ENCODE measurements around the gene RXFP1.

The RXFP1 gene

DNA sequence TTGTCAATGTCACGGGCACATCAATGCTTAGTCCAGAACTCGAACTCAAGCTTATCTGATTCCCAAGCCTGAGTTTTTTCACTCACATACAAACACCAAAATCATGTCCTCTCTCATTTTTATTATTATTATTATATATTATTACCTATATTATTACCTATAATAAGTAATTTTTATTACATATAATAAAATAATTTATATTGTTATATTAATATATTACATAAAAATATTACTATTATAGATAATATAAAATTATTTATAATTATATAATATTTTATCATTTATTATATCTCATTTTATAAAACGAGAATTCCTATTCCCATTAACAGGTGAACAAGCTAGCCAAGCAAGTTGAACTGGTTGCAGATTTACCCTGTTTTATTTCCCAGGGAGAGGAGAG is 13.0 kb downstream of the RXFP1 start:
- no peak overlapping the region for H3K4me2 ChIP-seq (ENCODE audit: low read depth, low read length, poor library complexity, severe bottlenecking)
- H3K4me3 ChIP-seq (ENCODE audit: insufficient read depth, low read length, poor library complexity, severe bottlenecking), result no peak overlapping the region
- H3K27me3 ChIP-seq (ENCODE audit: low read length), result no peaks in the 10 kb centered on the region
- no peaks in the 10 kb centered on the region for H3K36me3 ChIP-seq (ENCODE audit: low read length)
- no peaks in the 10 kb centered on the region for H3K9me3 ChIP-seq (ENCODE audit: insufficient read depth, low read length)
- H3K79me2 ChIP-seq (ENCODE audit: insufficient read depth, low read length), result no peaks in the 10 kb centered on the region
- H4K20me1 ChIP-seq (ENCODE audit: low read depth, low read length), result no peaks in the 10 kb centered on the region
- TF ChIP-seq, protein P1, sequence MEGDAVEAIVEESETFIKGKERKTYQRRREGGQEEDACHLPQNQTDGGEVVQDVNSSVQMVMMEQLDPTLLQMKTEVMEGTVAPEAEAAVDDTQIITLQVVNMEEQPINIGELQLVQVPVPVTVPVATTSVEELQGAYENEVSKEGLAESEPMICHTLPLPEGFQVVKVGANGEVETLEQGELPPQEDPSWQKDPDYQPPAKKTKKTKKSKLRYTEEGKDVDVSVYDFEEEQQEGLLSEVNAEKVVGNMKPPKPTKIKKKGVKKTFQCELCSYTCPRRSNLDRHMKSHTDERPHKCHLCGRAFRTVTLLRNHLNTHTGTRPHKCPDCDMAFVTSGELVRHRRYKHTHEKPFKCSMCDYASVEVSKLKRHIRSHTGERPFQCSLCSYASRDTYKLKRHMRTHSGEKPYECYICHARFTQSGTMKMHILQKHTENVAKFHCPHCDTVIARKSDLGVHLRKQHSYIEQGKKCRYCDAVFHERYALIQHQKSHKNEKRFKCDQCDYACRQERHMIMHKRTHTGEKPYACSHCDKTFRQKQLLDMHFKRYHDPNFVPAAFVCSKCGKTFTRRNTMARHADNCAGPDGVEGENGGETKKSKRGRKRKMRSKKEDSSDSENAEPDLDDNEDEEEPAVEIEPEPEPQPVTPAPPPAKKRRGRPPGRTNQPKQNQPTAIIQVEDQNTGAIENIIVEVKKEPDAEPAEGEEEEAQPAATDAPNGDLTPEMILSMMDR (IDR thresholded peaks at IDR 0.05; ENCODE audit: insufficient read depth, low read length, poor library complexity, severe bottlenecking), result no peak
- TF ChIP-seq EZH2phosphoT487 (conservative IDR thresholded peaks at IDR 0.05; ENCODE audit: low read length), result no peak
- H3K9me2 ChIP-seq (replicated peaks; ENCODE audit: insufficient read depth, low read length), result no peaks in the 10 kb centered on the region
- H3F3A ChIP-seq (ENCODE audit: insufficient read depth), result no peaks in the 10 kb centered on the region
- H3K27ac ChIP-seq (ENCODE audit: low read depth, low read length), result no peak overlapping the region
- H3K9ac ChIP-seq (ENCODE audit: low read length), result no peak overlapping the region
- H2AFZ ChIP-seq (ENCODE audit: low read depth, low read length, severe bottlenecking), result no peak overlapping the region

DNA sequence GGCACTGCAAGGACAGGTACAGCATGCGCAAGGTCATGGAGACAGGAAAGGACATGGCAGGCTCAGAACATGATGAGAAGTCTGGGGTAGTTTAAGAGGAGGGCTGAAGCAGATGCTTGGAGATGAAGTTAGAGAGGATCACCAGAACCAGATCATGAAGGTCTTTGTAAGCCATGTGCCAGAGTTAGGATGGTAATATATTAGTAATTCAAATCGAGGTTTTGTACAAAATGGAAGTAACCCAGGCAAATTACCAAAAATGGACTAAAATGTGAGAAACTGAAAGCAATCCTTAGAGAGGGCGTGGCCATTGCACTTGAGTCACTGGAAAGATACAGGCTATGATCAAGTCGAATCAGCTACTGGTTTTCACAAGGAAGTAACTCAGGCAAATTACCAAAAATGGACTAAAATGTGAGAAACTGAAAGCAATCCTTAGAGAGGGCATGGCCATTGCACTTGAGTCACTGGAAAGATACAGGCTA is 13.5 kb downstream of the RXFP1 start:
- Histone ChIP-seq H3K4me3 (ENCODE audit: insufficient read depth, low read length, poor library complexity, severe bottlenecking) (no peak overlapping the region), H3K9me3 (ENCODE audit: insufficient read depth, low read length) (no peaks in the 10 kb centered on the region), H3K27ac (ENCODE audit: low read depth, low read length) (no peak overlapping the region), H3K36me3 (ENCODE audit: low read length) (no peaks in the 10 kb centered on the region), H3F3A (ENCODE audit: insufficient read depth) (no peaks in the 10 kb centered on the region), H4K20me1 (ENCODE audit: low read depth, low read length) (no peaks in the 10 kb centered on the region), H3K9ac (ENCODE audit: low read length) (no peak overlapping the region), H3K4me2 (ENCODE audit: low read depth, low read length, poor library complexity, severe bottlenecking) (no peak overlapping the region), H3K79me2 (ENCODE audit: insufficient read depth, low read length) (no peaks in the 10 kb centered on the region), H3K9me2 (replicated peaks; ENCODE audit: insufficient read depth, low read length) (no peaks in the 10 kb centered on the region), H2AFZ (ENCODE audit: low read depth, low read length, severe bottlenecking) (no peak overlapping the region), H3K27me3 (ENCODE audit: low read length) (no peaks in the 10 kb centered on the region)
- TF ChIP-seq EZH2phosphoT487 (conservative IDR thresholded peaks at IDR 0.05; ENCODE audit: low read length), result no peak
- TF ChIP-seq, protein P1 (IDR thresholded peaks at IDR 0.05; ENCODE audit: insufficient read depth, low read length, poor library complexity, severe bottlenecking), result no peak

DNA sequence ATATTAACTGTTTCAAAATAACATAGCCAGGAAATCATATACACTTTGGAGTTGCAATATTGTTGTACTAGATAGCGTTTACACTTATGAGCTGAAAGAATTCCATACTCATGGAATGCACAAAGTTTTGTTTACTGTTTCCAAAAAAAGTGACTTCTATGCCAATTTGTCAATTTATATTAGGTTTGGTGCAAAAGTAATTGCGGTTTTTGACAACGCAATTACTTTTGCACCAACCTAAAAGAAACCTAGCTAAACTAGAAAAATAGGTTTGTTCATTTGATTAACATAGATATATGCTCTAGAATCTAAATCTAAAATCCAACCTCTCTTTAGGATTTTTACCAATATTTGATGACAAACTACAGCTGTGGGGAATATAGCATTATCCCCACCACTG is 15.2 kb downstream of the RXFP1 start:
- Histone ChIP-seq H3K9ac (ENCODE audit: low read length) (no peak overlapping the region), H4K20me1 (ENCODE audit: low read depth, low read length) (no peaks in the 10 kb centered on the region), H3K27me3 (ENCODE audit: low read length) (no peaks in the 10 kb centered on the region), H3K9me2 (replicated peaks; ENCODE audit: insufficient read depth, low read length) (no peaks in the 10 kb centered on the region), H3K4me2 (ENCODE audit: low read depth, low read length, poor library complexity, severe bottlenecking) (no peak overlapping the region), H3F3A (ENCODE audit: insufficient read depth) (no peaks in the 10 kb centered on the region), H3K9me3 (ENCODE audit: insufficient read depth, low read length) (no peaks in the 10 kb centered on the region), H2AFZ (ENCODE audit: low read depth, low read length, severe bottlenecking) (no peak overlapping the region), H3K4me3 (ENCODE audit: insufficient read depth, low read length, poor library complexity, severe bottlenecking) (no peak overlapping the region), H3K36me3 (ENCODE audit: low read length) (no peaks in the 10 kb centered on the region), H3K79me2 (ENCODE audit: insufficient read depth, low read length) (no peaks in the 10 kb centered on the region), H3K27ac (ENCODE audit: low read depth, low read length) (no peak overlapping the region)
- TF ChIP-seq EZH2phosphoT487 (conservative IDR thresholded peaks at IDR 0.05; ENCODE audit: low read length), result no peak
- TF ChIP-seq, protein P1 (IDR thresholded peaks at IDR 0.05; ENCODE audit: insufficient read depth, low read length, poor library complexity, severe bottlenecking), result no peak

All from SU-DHL-6 (cell line).